OCI-LY3 (cell line): ENCODE results near the gene PAX5.

ENCODE experiments used
- EZH2phosphoT487 ChIP-seq: fragments of 200-600 bp; shearing (Covaris generic); IDR thresholded peaks from 2 replicates; pipeline ENCODE4 v1.6.1; 2018; ENCODE audit warnings: antibody characterized with exemption, mixed run types, low read depth
- TF ChIP-seq, protein P1 (sequence below): fragments of 200-600, 300-600 bp; sonication (generic); IDR thresholded peaks from 2 replicates; pipeline ENCODE4 v1.5.1; 2014; ENCODE audit warnings: antibody characterized with exemption, low read length, low read depth

DNA sequence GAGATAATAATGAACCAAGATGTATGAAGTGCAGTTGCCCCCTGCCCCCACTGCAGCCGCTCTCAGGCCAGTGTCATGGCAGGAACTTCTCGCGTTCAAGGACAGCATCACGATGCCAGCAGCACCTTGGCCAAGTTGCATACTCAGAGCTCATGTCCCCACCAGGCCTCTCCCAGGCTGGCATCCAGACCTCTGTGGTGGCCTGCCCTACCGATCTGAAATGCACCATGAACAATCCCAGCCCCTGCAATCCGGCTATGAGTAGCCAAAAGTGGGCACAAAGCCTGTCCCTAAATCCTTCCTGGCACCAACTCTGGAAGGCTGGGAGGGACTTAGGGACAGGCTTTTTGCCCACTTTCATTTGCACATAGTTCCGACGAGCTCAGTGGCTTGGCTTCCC lies 140.9 kb downstream of the PAX5 start:
- TF ChIP-seq, protein P1, sequence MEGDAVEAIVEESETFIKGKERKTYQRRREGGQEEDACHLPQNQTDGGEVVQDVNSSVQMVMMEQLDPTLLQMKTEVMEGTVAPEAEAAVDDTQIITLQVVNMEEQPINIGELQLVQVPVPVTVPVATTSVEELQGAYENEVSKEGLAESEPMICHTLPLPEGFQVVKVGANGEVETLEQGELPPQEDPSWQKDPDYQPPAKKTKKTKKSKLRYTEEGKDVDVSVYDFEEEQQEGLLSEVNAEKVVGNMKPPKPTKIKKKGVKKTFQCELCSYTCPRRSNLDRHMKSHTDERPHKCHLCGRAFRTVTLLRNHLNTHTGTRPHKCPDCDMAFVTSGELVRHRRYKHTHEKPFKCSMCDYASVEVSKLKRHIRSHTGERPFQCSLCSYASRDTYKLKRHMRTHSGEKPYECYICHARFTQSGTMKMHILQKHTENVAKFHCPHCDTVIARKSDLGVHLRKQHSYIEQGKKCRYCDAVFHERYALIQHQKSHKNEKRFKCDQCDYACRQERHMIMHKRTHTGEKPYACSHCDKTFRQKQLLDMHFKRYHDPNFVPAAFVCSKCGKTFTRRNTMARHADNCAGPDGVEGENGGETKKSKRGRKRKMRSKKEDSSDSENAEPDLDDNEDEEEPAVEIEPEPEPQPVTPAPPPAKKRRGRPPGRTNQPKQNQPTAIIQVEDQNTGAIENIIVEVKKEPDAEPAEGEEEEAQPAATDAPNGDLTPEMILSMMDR, result no peak
- no peak for TF ChIP-seq EZH2phosphoT487
